Breast epithelium (tissue), 4 donors: ENCODE measurements around the gene ZCCHC14. TPM values are rescaled to one million over a fixed set of nuclear protein-coding genes. Genes with fewer than 3 reads are reported as not detected.
"Not testable (repeated sequence)": the region's sequence is repeated elsewhere in the genome, so short reads cannot be mapped to it uniquely, and the experiment has no call there.

Source experiments
- DNase-seq, 2 donors: peaks; one replicate each; pipeline ENCODE4 v3.0.0-alpha.2; 2019; ENCODE audit warnings: low spot score in 2 of 2
- H3K27ac ChIP-seq, 2 donors: fragments of 200-600 bp; sonication (generic) in 1 of 2; one replicate each; pipeline ENCODE4 v1.5.1; 2016 to 2019; ENCODE audit warnings: mild to moderate bottlenecking in 1 of 2
- H3K27me3 ChIP-seq, 2 donors: fragments of 200-600 bp; sonication (generic) in 1 of 2; one replicate each; pipeline versions ENCODE4 v1.5.1 to v1.6.0; 2017 to 2019; ENCODE audit warnings: control low read depth in 1 of 2, mild to moderate bottlenecking in 1 of 2
- H3K36me3 ChIP-seq: fragments of 200-600 bp; one replicate; pipeline ENCODE4 v1.5.1; 2019
- H3K4me1 ChIP-seq, 2 donors: fragments of 200-600 bp; sonication (generic); one replicate each; pipeline ENCODE4 v1.5.1; 2016 to 2019; ENCODE audit warnings: control low read depth in 1 of 2
- H3K4me3 ChIP-seq, 3 donors: fragments of 200-600 bp; sonication (generic); 1 replicate in 2 of 3; 2 replicates in 1 of 3; pipeline ENCODE4 v1.5.1; 2016 to 2019; ENCODE audit warnings: mild to moderate bottlenecking in 3 of 3, moderate library complexity in 2 of 3
- H3K9me3 ChIP-seq, 2 donors: fragments of 200-600 bp; sonication (generic) in 1 of 2; one replicate each; pipeline ENCODE4 v1.5.1; 2016 to 2019; ENCODE audit warnings: control low read depth in 1 of 2
- CTCF ChIP-seq, 3 donors: fragments of 450-650 bp; IDR thresholded peaks; one replicate each; pipeline ENCODE4 v1.5.1; 2016 to 2017; ENCODE audit warnings: antibody characterized with exemption in 3 of 3, mild to moderate bottlenecking in 3 of 3, moderate library complexity in 3 of 3
- POLR2A ChIP-seq: fragments of 450-650 bp; IDR thresholded peaks from one replicate; pipeline ENCODE4 v1.6.1; 2016; ENCODE audit warnings: antibody characterized with exemption, mild to moderate bottlenecking, moderate library complexity
- POLR2AphosphoS5 ChIP-seq, 3 donors: sonication (generic); formaldehyde crosslinking; IDR thresholded peaks; one replicate each; pipeline ENCODE4 v1.6.1; 2017; ENCODE audit warnings: antibody characterized with exemption in 3 of 3
- intact Hi-C: fragments of 100-400 bp; cut with DNase I; formaldehyde crosslinking; loops from one replicate; pipeline ENCODE4 v1.15.1; 2023; ENCODE audit warnings: low total_unique reads
- total RNA-seq, 3 donors: library from RNA; depleted of rRNA; stranded (reverse); fragments of >200 nt; gene quantifications; one replicate each; pipeline ENCODE4 v1.1.0, GENCODE V29; 2016

The ZCCHC14 gene
- total RNA-seq, 3 donors from 2014 or later, result 15.2 to 21.0 (median 18.7) TPM

DNA sequence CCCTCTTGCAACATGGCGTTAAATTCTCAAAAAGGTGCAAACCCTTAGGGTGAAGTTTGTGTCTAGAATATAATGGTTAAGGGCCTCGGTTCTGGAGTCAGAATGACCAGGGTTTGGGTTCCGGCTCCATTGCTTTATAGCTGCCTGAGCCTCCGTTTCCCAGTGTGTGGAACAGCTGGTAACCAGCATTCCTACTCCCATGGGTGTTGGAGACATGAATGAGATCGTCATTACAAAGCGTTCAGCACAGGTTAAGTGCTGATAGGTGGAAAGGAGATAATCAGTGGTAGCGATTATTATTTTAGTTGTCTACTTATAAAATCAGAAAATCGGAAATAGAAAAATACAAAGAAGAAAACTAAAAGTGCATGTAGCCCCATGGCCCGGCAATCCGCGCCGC lies 23.5 kb upstream of the ZCCHC14 start:
- Histone ChIP-seq H3K27me3 (no peaks in the 10 kb centered on the region), H3K36me3 (no peaks in the 10 kb centered on the region), H3K9me3 (no peaks in the 10 kb centered on the region), H3K27ac (no peak overlapping the region), H3K4me3 (no peak overlapping the region), H3K4me1 (no peaks in the 10 kb centered on the region)
- TF ChIP-seq POLR2AphosphoS5 (IDR thresholded peaks at IDR 0.05) (no peak), CTCF (IDR thresholded peaks at IDR 0.05) (no peak), POLR2A (no peak)
- intact Hi-C loops, result no loop called here
- no peak for DNase-seq

GRCh38 chr16:87515475-87516330 lies 22.9 kb upstream of the ZCCHC14 start:
- Histone ChIP-seq H3K9me3 (no peaks in the 10 kb centered on the region), H3K4me3 (no peak overlapping the region), H3K27me3 (no peaks in the 10 kb centered on the region), H3K27ac (no peak overlapping the region), H3K36me3 (no peaks in the 10 kb centered on the region), H3K4me1 (no peaks in the 10 kb centered on the region)
- TF ChIP-seq POLR2AphosphoS5 (IDR thresholded peaks at IDR 0.05) (no peak), CTCF (IDR thresholded peaks at IDR 0.05) (no peak), POLR2A (no peak)
- intact Hi-C loops, result no loop called here
- DNase-seq, result no peak

DNA sequence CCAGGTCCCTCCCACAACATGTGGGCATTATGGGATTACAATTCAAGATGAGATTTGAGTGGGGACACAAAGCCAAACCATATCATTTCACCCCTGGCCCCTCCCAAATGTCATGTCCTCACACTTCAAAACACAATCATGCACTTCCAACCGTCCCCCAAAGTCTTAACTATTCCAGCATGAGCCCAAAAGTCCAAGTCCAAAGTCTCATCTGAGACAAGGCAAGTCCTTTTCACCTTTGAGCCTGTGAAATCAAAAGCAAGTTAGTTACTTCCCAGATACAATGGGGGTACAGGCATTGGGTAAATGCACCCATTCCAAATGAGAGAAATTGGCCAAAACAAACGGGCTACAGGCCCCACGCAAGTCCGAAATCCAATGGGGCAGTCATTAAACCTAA lies 17.0 kb upstream of the ZCCHC14 start:
- intact Hi-C loops, H3K4me3 ChIP-seq, DNase-seq: not testable (repeated sequence)

DNA sequence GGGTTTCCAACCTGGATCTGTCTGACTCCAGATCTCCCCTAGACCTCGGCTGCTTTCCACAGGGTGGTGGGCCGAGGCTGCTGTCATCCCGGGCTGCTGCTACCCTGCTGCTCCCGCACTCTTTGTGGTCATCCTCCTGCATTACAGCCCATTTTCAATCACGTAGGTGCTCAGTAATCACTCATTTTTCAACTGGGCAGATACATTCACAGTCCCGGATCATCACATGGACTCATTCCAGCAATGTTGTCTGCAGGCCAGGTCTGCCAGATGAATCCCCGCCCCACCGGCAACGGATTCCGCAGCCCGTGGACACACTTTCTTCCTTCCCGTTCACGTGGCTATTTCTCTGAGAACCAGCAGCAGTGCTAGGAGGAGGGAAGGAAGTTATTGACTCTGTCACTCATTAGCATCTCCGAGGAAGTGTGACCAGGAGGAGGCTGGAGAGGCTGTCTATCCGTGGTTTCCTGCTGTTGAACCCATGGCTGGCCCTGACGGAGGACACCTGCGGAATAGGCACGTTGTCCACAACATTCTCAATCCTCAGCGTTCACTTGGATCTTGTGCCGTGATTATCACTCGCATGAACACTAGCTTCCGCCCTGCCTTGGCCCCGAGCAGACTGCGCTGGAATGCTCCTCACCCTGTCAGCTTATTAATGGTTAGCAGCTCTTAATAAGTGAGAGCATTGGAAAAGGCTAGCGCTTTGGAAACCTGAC lies 14.7 kb upstream of the ZCCHC14 start:
- Histone ChIP-seq H3K4me3 (peak overlapping the region in 1 of 3 donors; percentile 40), H3K9me3 (no peaks in the 10 kb centered on the region), H3K4me1 (no peaks in the 10 kb centered on the region), H3K36me3 (no peaks in the 10 kb centered on the region), H3K27me3 (no peaks in the 10 kb centered on the region), H3K27ac (no peak overlapping the region)
- no peak for TF ChIP-seq POLR2AphosphoS5 (IDR thresholded peaks at IDR 0.05)
- TF ChIP-seq CTCF (IDR thresholded peaks at IDR 0.05), result no peak
- no peak for TF ChIP-seq POLR2A
- intact Hi-C loops, result no loop called here
- no peak for DNase-seq

More for the DNA sequence above, 17.0 kb upstream of the ZCCHC14 start:
- not testable (repeated sequence) for H3K9me3 ChIP-seq, H3K36me3 ChIP-seq, H3K27ac ChIP-seq, H3K4me1 ChIP-seq, H3K27me3 ChIP-seq

GRCh38 chr16:87506423-87507350 lies 13.9 kb upstream of the ZCCHC14 start:
- no peak for DNase-seq
- Histone ChIP-seq H3K4me3 (no peak overlapping the region), H3K4me1 (no peaks in the 10 kb centered on the region), H3K36me3 (no peaks in the 10 kb centered on the region), H3K27me3 (no peaks in the 10 kb centered on the region), H3K27ac (no peak overlapping the region), H3K9me3 (no peaks in the 10 kb centered on the region)
- TF ChIP-seq POLR2AphosphoS5 (IDR thresholded peaks at IDR 0.05), result no peak
- no peak for TF ChIP-seq POLR2A
- TF ChIP-seq CTCF (IDR thresholded peaks at IDR 0.05), result no peak
- intact Hi-C loops, result no loop called here
